ENCODE results near the gene CPNE4. TPM values are rescaled to one million over a fixed set of nuclear protein-coding genes. Genes with fewer than 3 reads are reported as not detected.
"Not testable (repeated sequence)": the region's sequence is repeated elsewhere in the genome, so short reads cannot be mapped to it uniquely, and the experiment has no call there.

The CPNE4 gene
- total RNA-seq, 1 experiment from 2014 or later: 5.7 TPM

- CTCF ChIA-PET: interaction anchor here (0.6 to 1.1 kb wide), 2 partner anchors 97 to 137 kb away, joined by 3 read pairs; no protein-coding TSS in a partner anchor
- Histone ChIP-seq H3K27ac (ENCODE audit: low read depth, low read length, poor library complexity, severe bottlenecking) (no peak overlapping the region), H3K36me3 (ENCODE audit: insufficient read depth, low read length, poor library complexity, severe bottlenecking) (no peaks in the 10 kb centered on the region), H3K9me3 (ENCODE audit: low read depth, low read length, poor library complexity, severe bottlenecking) (peaks cover 5% of the 10 kb centered on the region), H3K4me3 (ENCODE audit: low read depth, low read length, poor library complexity, severe bottlenecking) (no peak overlapping the region), H3K4me1 (ENCODE audit: insufficient read depth, low read length, poor library complexity, severe bottlenecking) (peaks cover under 1% of the 10 kb centered on the region), H3K27me3 (replicated peaks; ENCODE audit: insufficient read depth, low read depth, low read length, poor library complexity) (no peaks in the 10 kb centered on the region)
- TF ChIP-seq, protein P1, sequence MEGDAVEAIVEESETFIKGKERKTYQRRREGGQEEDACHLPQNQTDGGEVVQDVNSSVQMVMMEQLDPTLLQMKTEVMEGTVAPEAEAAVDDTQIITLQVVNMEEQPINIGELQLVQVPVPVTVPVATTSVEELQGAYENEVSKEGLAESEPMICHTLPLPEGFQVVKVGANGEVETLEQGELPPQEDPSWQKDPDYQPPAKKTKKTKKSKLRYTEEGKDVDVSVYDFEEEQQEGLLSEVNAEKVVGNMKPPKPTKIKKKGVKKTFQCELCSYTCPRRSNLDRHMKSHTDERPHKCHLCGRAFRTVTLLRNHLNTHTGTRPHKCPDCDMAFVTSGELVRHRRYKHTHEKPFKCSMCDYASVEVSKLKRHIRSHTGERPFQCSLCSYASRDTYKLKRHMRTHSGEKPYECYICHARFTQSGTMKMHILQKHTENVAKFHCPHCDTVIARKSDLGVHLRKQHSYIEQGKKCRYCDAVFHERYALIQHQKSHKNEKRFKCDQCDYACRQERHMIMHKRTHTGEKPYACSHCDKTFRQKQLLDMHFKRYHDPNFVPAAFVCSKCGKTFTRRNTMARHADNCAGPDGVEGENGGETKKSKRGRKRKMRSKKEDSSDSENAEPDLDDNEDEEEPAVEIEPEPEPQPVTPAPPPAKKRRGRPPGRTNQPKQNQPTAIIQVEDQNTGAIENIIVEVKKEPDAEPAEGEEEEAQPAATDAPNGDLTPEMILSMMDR (conservative IDR thresholded peaks at IDR 0.05; ENCODE audit: low read depth, low read length): no peak; the same call in 1 of the 2 replicates
- no peak for TF ChIP-seq EZH2 (IDR thresholded peaks at IDR 0.05; ENCODE audit: borderline replicate concordance, low read depth, low read length, poor library complexity, severe bottlenecking)
- POLR2A ChIA-PET (ENCODE audit: low non-redundant PET): no interaction called here
- no TSS peak for BruUV-seq (replicated peaks)
- no peak for DNase-seq (ENCODE audit: low spot score)
- intact Hi-C loops (cut with micrococcal nuclease; ENCODE audit: unreplicated experiment): no loop called here
Measured at GRCh38 chr3:131892331-131892730, 142.5 kb downstream of the CPNE4 start.

DNA sequence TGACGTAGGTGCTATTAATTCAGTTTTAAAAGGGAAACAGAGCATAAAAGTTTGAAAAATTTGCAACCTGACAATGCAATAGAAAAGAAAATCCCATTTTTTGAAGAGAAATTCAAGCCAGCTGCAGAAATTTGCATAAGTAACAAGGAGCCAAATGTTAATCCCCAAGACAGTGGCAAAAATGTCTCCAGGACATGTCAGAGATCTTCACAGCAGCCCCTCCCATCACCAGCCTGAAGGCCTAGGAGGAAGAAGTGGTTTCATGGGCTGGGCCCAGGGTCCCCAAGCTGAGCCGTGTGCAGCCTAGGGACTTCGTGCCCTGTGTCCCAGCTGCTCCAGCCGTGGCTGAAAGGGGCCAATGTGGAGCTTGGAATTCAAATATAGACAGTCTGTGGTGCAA, 148.9 kb downstream of the CPNE4 start:
- intact Hi-C loops (cut with micrococcal nuclease; ENCODE audit: unreplicated experiment); POLR2A ChIA-PET (ENCODE audit: low non-redundant PET); H3K4me3 ChIP-seq (ENCODE audit: low read depth, low read length, poor library complexity, severe bottlenecking); H3K4me1 ChIP-seq (ENCODE audit: insufficient read depth, low read length, poor library complexity, severe bottlenecking); H3K9me3 ChIP-seq (ENCODE audit: low read depth, low read length, poor library complexity, severe bottlenecking); H3K27me3 ChIP-seq (replicated peaks; ENCODE audit: insufficient read depth, low read depth, low read length, poor library complexity); CTCF ChIA-PET; BruUV-seq (replicated peaks); DNase-seq (ENCODE audit: low spot score); H3K36me3 ChIP-seq (ENCODE audit: insufficient read depth, low read length, poor library complexity, severe bottlenecking); H3K27ac ChIP-seq (ENCODE audit: low read depth, low read length, poor library complexity, severe bottlenecking): not testable (repeated sequence)

GRCh38 chr3:131883711-131884407, 151.0 kb downstream of the CPNE4 start:
- CTCF ChIA-PET: no interaction called here
- TF ChIP-seq, protein P1 (conservative IDR thresholded peaks at IDR 0.05; ENCODE audit: low read depth, low read length): no peak
- TF ChIP-seq EZH2 (IDR thresholded peaks at IDR 0.05; ENCODE audit: borderline replicate concordance, low read depth, low read length, poor library complexity, severe bottlenecking): no peak

DNA sequence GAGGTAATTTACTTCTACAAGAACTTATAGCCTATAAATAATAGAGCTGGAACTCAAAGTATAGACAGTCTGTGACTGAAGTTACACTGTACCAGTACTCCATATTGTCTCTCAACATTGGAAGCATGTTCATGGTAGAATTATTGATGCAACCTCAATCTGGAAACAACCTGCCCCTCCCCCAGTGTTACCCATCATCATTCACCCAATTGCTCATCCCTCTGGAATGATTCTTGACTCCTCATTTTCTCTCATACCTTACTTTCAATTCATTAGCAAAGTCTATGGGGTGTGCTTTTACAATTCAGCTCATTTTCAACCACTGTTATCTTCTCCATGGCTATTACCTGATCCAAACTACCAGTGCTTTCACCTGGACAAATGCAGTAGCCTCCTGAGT, 151.7 kb downstream of the CPNE4 start:
- Histone ChIP-seq H3K27ac (ENCODE audit: low read depth, low read length, poor library complexity, severe bottlenecking) (no peak overlapping the region), H3K9me3 (ENCODE audit: low read depth, low read length, poor library complexity, severe bottlenecking) (no peaks in the 10 kb centered on the region), H3K36me3 (ENCODE audit: insufficient read depth, low read length, poor library complexity, severe bottlenecking) (no peaks in the 10 kb centered on the region), H3K4me3 (ENCODE audit: low read depth, low read length, poor library complexity, severe bottlenecking) (no peak overlapping the region), H3K4me1 (ENCODE audit: insufficient read depth, low read length, poor library complexity, severe bottlenecking) (no peaks in the 10 kb centered on the region), H3K27me3 (replicated peaks; ENCODE audit: insufficient read depth, low read depth, low read length, poor library complexity) (no peaks in the 10 kb centered on the region)
- BruUV-seq (replicated peaks): no TSS peak
- no peak for DNase-seq (ENCODE audit: low spot score)
- ChIA-PET CTCF (no interaction called here), POLR2A (ENCODE audit: low non-redundant PET) (no interaction called here)
- intact Hi-C loops (cut with micrococcal nuclease; ENCODE audit: unreplicated experiment): no loop called here
- TF ChIP-seq, protein P1 (conservative IDR thresholded peaks at IDR 0.05; ENCODE audit: low read depth, low read length): no peak
- no peak for TF ChIP-seq EZH2 (IDR thresholded peaks at IDR 0.05; ENCODE audit: borderline replicate concordance, low read depth, low read length, poor library complexity, severe bottlenecking)

More at GRCh38 chr3:131883711-131884407, 151.0 kb downstream of the CPNE4 start:
- Histone ChIP-seq H3K36me3 (ENCODE audit: insufficient read depth, low read length, poor library complexity, severe bottlenecking) (no peaks in the 10 kb centered on the region), H3K4me1 (ENCODE audit: insufficient read depth, low read length, poor library complexity, severe bottlenecking) (no peaks in the 10 kb centered on the region), H3K9me3 (ENCODE audit: low read depth, low read length, poor library complexity, severe bottlenecking) (no peaks in the 10 kb centered on the region), H3K27me3 (replicated peaks; ENCODE audit: insufficient read depth, low read depth, low read length, poor library complexity) (no peaks in the 10 kb centered on the region), H3K27ac (ENCODE audit: low read depth, low read length, poor library complexity, severe bottlenecking) (no peak overlapping the region), H3K4me3 (ENCODE audit: low read depth, low read length, poor library complexity, severe bottlenecking) (no peak overlapping the region)
- BruUV-seq (replicated peaks): no TSS peak
- POLR2A ChIA-PET (ENCODE audit: low non-redundant PET): no interaction called here
- intact Hi-C loops (cut with micrococcal nuclease; ENCODE audit: unreplicated experiment): no loop called here
- DNase-seq (ENCODE audit: low spot score): no peak

Measured in A673 (cell line).